NCI-H1092 (cell line): ENCODE results near the gene GNAI3.

Source experiments
- DNase-seq: peaks from one replicate; lab custom pipeline; 2025; lab: John Stamatoyannopoulos, UW

The GNAI3 gene

GRCh38 chr1:109598655-109599054 is 50.2 kb downstream of the GNAI3 start:
- no peak for DNase-seq

DNA sequence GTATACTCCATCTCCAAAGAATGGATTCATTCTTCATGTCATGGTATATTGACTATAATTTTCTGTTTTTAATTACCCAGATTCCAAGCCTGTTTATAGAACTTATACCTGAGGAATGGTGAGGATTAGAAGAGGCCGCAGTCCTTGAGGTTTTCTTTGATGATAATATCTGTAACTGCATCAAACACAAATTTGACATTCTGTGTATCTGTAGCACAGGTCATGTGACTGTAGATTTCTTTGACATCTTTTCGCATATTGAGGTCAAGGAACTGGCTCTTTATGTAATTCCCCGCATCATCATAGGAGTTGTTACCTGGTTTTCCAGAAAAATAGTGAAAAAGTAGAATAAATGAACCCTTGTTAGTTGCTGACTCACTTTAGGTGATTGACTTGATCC is 54.8 kb downstream of the GNAI3 start:
- no peak for DNase-seq

DNA sequence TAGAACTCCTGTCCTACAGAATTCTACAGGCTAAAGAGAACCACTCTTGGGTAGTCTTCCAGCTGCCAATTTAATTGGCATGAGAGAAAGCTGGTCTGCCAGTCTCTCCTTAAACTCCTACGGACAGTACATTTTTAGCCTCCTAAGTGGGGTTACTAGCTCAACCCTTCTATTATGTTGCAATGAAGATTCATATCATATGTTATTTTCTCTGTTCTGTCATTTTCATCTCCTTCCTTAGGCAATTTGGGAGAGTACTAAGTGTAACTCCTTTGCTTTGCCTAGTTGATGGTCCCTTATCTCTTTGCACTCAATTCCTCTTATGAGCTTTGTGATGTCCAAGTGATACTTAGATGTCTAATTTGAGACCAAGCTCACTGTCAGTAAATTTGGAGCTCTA is 57.0 kb downstream of the GNAI3 start:
- no peak for DNase-seq

- no peak for DNase-seq
These were observed 61.5 kb downstream of the GNAI3 start for GRCh38 chr1:109609881-109610280.

DNA sequence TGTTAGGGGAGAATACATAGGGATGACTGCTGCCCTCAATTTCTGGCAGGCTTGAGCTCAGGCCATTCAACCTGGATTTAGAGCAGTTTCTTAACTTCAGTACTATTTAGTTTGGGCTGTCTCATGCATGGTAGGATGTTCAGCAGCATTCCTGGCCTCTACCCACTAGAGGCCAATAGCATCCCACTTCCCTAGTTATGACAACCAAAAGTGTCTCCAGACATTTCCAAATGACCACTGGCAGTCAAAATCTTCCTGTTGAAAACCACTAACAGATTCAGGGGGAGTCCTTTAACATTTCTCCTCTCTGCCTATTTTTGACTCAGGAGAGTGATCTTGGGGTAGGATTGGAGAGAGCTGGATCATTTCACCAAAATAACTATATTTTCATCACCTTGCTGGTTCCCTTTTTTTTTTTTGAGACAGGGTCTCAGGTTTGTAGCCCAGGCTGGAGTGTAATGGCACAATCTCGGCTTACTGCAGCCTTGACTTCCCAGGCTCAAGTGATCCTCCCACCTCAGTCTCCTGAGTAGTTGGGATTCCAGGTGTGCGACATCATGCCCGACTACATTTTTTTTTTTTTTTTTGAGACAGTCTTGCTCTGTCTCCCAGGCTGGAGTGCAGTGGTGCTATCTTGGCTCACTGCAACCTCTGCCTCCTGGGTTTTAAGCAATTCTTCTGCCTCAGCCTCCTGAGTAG is 62.3 kb downstream of the GNAI3 start:
- DNase-seq = no peak

DNA sequence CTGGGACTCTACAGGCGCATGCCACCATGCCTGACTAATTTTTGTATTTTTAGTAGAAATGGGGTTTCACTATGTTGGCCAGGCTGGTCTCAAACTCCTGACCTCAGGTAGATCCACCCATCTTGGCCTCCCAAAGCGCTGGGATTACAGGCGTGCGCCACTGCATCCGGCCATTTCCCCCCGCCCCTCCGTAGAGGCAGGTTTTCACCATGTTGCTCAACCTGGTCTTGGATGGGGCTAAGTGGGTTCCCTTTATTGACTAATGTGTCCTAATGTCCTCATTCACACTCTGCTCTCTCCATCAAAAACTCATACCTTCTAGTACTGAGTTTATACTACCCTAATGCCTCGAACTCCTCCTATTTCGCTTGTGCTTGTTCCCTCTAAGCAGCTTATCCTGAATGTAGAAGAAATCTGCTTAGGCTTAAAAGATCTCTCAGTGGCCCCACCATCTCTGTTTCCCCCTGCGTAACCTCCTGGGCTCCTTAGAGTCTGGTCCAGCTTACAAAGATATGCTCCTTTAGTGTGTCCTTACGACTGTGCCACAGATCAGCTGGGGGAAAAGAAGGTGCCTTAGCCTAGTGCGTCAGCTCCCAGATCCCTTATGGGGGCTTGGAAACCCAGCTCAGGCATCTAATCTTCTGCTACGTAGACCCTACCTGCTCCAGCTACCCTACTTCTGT is 63.0 kb downstream of the GNAI3 start:
- no peak for DNase-seq

- DNase-seq = no peak
These were observed 65.1 kb downstream of the GNAI3 start for GRCh38 chr1:109613361-109614147.

- DNase-seq = no peak
These were observed 67.5 kb downstream of the GNAI3 start for GRCh38 chr1:109615879-109616278.

DNA sequence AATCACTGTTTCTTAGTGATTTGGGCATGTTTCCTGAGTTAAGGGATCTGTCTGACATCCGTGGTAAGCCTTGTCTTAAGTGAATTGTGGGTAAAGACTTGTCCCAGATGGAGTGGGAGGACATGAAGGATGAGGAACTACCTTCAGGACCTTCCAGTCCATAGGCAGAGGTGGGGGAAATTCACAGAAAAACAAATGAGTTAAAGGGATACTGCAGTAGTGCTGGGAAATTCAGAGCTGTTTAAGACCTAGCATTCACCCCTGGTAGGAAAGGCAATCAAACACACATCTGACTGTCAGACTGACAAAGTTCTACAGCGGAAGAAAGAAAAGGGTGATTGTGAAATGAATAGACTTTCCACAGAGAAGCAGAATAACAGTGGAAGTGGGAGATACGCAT is 68.0 kb downstream of the GNAI3 start:
- DNase-seq = no peak

DNA sequence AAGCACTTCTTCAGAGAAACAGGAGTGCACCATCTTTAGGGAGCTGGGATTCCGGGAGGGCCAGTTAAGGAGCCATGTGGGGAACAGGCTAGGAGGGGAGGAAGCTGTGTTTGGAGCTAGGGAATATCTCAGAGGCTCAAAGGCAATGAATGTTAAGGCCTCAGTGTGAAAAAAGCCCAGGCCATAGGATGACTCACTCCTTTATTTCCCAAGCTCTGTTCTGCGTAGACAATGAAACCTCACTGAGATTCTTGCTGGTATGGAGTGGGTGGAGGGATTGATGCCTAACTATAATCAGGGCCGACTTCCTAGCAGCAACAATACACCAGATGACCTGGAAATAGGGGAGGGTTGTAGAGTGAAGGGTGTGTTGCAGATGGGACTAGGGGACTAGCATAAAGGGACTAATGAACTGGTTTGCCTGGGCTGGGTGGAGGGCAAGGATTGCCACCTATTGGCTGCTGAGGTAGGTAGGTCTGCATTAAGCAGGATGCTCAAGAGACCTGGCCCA is 68.9 kb downstream of the GNAI3 start:
- DNase-seq = no peak

- no peak for DNase-seq
These were observed 70.5 kb downstream of the GNAI3 start for GRCh38 chr1:109618661-109619575.

GRCh38 chr1:109619576-109620400 is 71.4 kb downstream of the GNAI3 start, which contains the start of the genes AMPD2 and GNAT2:
AMPD2 (plus strand) TSS chr1:109619837; CDS start chr1:109621176, 1,339 bp downstream.
GNAT2 (minus strand) TSS chr1:109619616; CDS start chr1:109612870, 6,746 bp downstream.
- DNase-seq = peak; percentile 22

GRCh38 chr1:109620401-109620791 is 72.0 kb downstream of the GNAI3 start:
- DNase-seq = no peak

DNA sequence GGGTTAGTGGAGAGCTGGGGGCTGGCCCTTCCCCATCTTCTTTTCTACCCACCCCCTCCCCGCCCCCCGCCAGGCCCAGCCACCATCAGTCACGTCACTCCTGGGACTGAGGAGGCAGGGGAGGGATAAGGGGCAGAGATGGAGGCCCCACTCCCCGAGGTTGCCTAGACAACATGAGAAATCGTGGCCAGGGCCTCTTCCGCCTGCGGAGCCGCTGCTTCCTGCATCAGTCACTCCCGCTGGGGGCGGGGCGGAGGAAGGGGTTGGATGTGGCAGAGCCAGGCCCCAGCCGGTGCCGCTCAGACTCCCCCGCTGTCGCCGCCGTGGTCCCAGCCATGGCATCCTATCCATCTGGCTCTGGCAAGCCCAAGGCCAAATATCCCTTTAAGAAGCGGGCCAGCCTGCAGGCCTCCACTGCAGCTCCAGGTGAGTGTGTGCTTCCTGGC is 72.4 kb downstream of the GNAI3 start:
- DNase-seq = peak; percentile 85

GRCh38 chr1:109621379-109622136 is 73.1 kb downstream of the GNAI3 start:
- DNase-seq = no peak

GRCh38 chr1:109622137-109622892 is 73.9 kb downstream of the GNAI3 start:
- DNase-seq = no peak

GRCh38 chr1:109622895-109623294 is 74.5 kb downstream of the GNAI3 start:
- no peak for DNase-seq

DNA sequence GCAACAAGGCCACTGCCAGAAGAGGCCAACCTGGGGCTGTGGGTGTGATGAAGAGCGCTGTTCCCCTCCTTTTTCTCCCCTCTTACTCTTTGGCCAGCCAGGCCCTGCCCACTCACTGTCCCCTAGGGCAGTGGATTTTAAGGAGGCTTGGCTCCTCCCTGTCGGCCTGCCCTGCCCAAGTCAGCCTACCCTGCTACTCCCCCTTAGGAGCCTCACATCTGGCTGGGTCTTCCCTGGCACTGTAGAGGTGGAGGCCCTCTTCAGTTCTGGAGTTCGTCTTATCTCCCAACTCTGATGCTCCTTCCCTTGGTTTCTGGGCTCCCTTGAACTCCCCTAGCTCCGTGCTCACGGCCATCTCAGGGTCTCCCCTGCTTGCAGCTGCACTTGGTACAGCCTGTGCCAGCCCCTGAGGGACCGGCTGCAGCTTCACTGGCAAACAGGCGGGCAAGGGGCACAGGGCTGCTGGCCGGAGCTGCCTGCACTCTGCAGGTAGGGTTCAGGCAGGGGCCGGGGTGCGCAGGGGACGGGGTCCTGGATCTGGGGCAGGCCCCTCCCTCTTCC is 75.3 kb downstream of the GNAI3 start:
- no peak for DNase-seq
